SU-DHL-6 (cell line): Measurements from ENCODE around the gene TXNDC11.

Source experiments
- H2AFZ ChIP-seq: fragments of 200-600 bp; sonication (generic); 2 replicates; pipeline ENCODE4 v1.6.1; 2014; ENCODE audit warnings: low read depth, mild to moderate bottlenecking, moderate library complexity, mixed read lengths, antibody characterized with exemption, low read length; ENCODE audit not compliant: severe bottlenecking
- H3F3A ChIP-seq: fragments of 200-600 bp; shearing (Covaris generic); 2 replicates; pipeline ENCODE4 v1.6.0; 2016; ENCODE audit warnings: antibody characterized with exemption, mild to moderate bottlenecking; ENCODE audit not compliant: insufficient read depth
- H3K27ac ChIP-seq: fragments of 200-600 bp; sonication (generic); 2 replicates; pipeline ENCODE4 v1.5.1; 2016; ENCODE audit warnings: low read depth, mild to moderate bottlenecking, low read length, moderate library complexity, mixed read lengths
- H3K27me3 ChIP-seq: fragments of 200-600 bp; sonication (generic), shearing (Covaris generic); 2 replicates; pipeline ENCODE4 v1.6.0; 2014; ENCODE audit warnings: mild to moderate bottlenecking, low read length
- H3K36me3 ChIP-seq: fragments of 200-600 bp; sonication (generic); 2 replicates; pipeline ENCODE4 v1.6.1; 2014; ENCODE audit warnings: mild to moderate bottlenecking, low read length, mixed read lengths
- H3K4me2 ChIP-seq: fragments of 300-600, 200-600 bp; shearing (Covaris generic), sonication (generic); 2 replicates; pipeline ENCODE4 v1.6.0; 2014; ENCODE audit warnings: low read length, low read depth, mild to moderate bottlenecking; ENCODE audit not compliant: poor library complexity, severe bottlenecking
- H3K4me3 ChIP-seq: fragments of 200-600 bp; sonication (generic); 2 replicates; pipeline ENCODE4 v1.5.1; 2014; ENCODE audit warnings: antibody characterized with exemption, low read length, mild to moderate bottlenecking, mixed read lengths; ENCODE audit not compliant: insufficient read depth, poor library complexity, severe bottlenecking
- H3K79me2 ChIP-seq: fragments of 200-600 bp; sonication (generic); 2 replicates; pipeline ENCODE4 v1.6.1; 2014; ENCODE audit warnings: mild to moderate bottlenecking, low read length, moderate library complexity; ENCODE audit not compliant: insufficient read depth
- H3K9ac ChIP-seq: fragments of 200-600 bp; sonication (generic); 2 replicates; pipeline ENCODE4 v1.7.0; 2014; ENCODE audit warnings: mild to moderate bottlenecking, low read length
- H3K9me2 ChIP-seq: fragments of 200-600 bp; sonication (generic); replicated peaks from 2 replicates; pipeline ENCODE4 v1.6.1; 2014; ENCODE audit warnings: low read length; ENCODE audit not compliant: insufficient read depth
- H3K9me3 ChIP-seq: fragments of 200-600 bp; sonication (generic); 2 replicates; pipeline ENCODE4 v1.6.1; 2014; ENCODE audit warnings: low read length, mixed read lengths; ENCODE audit not compliant: insufficient read depth
- H4K20me1 ChIP-seq: fragments of 200-600 bp; sonication (generic); 2 replicates; pipeline ENCODE4 v1.6.1; 2014; ENCODE audit warnings: low read depth, mild to moderate bottlenecking, antibody characterized with exemption, low read length, moderate library complexity, mixed read lengths
- EZH2phosphoT487 ChIP-seq: fragments of 200-600 bp; sonication (generic), shearing (Covaris generic); conservative IDR thresholded peaks from 2 replicates; pipeline ENCODE4 v1.6.1; 2018; ENCODE audit warnings: mild to moderate bottlenecking, antibody characterized with exemption, low read length, moderate library complexity, mixed read lengths
- TF ChIP-seq, protein P1 (sequence below): fragments of 200-600 bp; sonication (generic); IDR thresholded peaks from one replicate; pipeline ENCODE4 v1.5.1; 2017; ENCODE audit warnings: antibody characterized with exemption, mild to moderate bottlenecking, low read length, moderate library complexity; ENCODE audit not compliant: insufficient read depth, poor library complexity, severe bottlenecking

TXNDC11 gene

DNA sequence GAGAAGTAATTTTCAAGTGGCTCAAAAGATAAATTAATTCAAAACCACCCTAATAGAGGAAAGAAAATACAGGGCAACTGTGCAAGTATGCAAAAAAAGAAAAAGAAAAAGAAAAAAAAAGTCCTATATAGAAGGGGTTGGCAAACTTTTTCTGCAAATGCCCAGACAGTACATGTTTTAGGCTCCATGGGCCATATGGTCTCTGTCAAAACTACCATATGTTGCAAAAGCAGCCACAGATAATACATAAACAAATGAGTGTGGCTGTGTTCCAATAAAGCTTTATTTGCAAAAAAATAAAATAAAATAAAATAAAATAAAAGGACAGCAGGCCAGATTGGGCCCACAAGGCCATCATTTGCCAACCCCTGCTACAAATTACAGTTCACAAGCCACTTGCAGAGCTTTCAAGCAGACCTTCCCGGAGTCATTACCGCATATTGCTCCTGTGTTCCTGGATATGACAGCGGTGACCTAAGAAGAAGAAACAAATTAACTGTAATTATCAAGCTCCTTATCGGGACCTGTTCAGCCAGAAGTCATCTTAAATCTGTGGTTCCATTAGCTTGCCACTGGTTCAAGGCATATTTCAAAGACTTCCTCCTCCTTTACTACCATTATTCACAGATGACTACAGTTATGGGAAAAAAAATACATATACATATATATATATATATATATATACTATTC is 38.5 kb upstream of the TXNDC11 start:
- H2AFZ ChIP-seq = no peak overlapping the region
- no peaks in the 10 kb centered on the region for H4K20me1 ChIP-seq
- H3K9me2 ChIP-seq = no peaks in the 10 kb centered on the region
- peak overlapping the region; percentile 67 for H3K9ac ChIP-seq
- peak overlapping the region; percentile 87 for H3K4me2 ChIP-seq
- TF ChIP-seq, protein P1, sequence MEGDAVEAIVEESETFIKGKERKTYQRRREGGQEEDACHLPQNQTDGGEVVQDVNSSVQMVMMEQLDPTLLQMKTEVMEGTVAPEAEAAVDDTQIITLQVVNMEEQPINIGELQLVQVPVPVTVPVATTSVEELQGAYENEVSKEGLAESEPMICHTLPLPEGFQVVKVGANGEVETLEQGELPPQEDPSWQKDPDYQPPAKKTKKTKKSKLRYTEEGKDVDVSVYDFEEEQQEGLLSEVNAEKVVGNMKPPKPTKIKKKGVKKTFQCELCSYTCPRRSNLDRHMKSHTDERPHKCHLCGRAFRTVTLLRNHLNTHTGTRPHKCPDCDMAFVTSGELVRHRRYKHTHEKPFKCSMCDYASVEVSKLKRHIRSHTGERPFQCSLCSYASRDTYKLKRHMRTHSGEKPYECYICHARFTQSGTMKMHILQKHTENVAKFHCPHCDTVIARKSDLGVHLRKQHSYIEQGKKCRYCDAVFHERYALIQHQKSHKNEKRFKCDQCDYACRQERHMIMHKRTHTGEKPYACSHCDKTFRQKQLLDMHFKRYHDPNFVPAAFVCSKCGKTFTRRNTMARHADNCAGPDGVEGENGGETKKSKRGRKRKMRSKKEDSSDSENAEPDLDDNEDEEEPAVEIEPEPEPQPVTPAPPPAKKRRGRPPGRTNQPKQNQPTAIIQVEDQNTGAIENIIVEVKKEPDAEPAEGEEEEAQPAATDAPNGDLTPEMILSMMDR = no peak
- TF ChIP-seq EZH2phosphoT487 = no peak
- H3K79me2 ChIP-seq = peaks cover 67% of the 10 kb centered on the region
- no peaks in the 10 kb centered on the region for H3K9me3 ChIP-seq
- no peak overlapping the region for H3K4me3 ChIP-seq
- H3K36me3 ChIP-seq = peaks cover 25% of the 10 kb centered on the region
- peak overlapping the region; percentile 91 for H3K27ac ChIP-seq
- peaks cover 64% of the 10 kb centered on the region for H3F3A ChIP-seq
- no peaks in the 10 kb centered on the region for H3K27me3 ChIP-seq

DNA sequence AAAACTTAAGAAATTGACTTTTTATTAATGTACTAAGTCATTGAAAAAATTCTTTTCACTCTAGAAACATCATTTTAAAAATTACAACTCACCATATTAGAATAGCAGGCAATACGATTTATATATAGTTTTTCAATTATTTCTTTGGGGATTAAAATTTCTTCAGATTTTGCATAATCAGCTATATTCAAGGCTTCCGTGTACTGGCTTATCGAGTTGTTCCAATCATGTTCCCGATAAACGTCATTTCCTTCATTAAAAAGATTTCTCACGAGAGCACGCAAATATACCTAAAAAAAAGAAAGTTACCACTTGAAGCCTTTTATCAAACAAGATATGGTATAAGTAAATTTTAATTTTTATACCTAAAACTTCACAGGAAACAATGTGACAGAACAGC is 36.4 kb upstream of the TXNDC11 start:
- Histone ChIP-seq H3K27me3 (no peaks in the 10 kb centered on the region), H3F3A (peaks cover 59% of the 10 kb centered on the region), H3K4me2 (no peak overlapping the region), H3K79me2 (peaks cover 49% of the 10 kb centered on the region), H4K20me1 (no peaks in the 10 kb centered on the region), H3K9me3 (no peaks in the 10 kb centered on the region), H2AFZ (no peak overlapping the region), H3K36me3 (peaks cover 36% of the 10 kb centered on the region), H3K27ac (no peak overlapping the region), H3K4me3 (no peak overlapping the region), H3K9ac (no peak overlapping the region), H3K9me2 (no peaks in the 10 kb centered on the region)
- TF ChIP-seq EZH2phosphoT487 = no peak
- TF ChIP-seq, protein P1 = no peak

DNA sequence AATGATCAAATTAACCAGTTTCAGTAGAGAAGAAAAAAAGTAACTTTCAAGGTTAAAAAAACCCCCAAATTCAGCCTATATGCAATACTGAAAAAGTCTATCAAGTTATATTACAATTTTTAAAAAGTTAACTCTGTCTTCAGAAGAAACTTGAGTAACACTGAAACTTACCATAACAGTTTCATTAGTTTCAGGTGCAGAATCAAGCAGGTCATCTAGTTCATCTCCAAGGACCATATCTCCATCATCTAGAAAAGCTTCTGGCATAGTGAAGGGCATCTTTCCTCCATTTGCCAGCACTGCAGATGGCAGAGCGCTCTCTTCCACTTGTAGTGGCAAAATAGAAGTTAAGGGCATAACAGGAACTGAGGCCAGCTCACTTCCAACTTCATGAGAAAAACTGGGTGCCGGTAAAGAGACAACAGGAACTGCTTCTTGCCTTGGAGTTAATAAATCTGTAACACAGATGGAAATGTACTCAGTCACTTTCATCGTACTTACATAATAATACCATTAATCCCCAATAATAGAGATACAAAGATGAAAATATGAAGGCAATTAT is 31.5 kb upstream of the TXNDC11 start:
- H3K27ac ChIP-seq = peak overlapping the region; percentile 64
- H3K9ac ChIP-seq = no peak overlapping the region
- H4K20me1 ChIP-seq = no peaks in the 10 kb centered on the region
- TF ChIP-seq, protein P1 = no peak
- no peak for TF ChIP-seq EZH2phosphoT487
- no peak overlapping the region for H2AFZ ChIP-seq
- no peaks in the 10 kb centered on the region for H3K9me3 ChIP-seq
- no peaks in the 10 kb centered on the region for H3K27me3 ChIP-seq
- peaks cover 55% of the 10 kb centered on the region for H3F3A ChIP-seq
- H3K36me3 ChIP-seq = peaks cover 36% of the 10 kb centered on the region
- H3K79me2 ChIP-seq = peaks cover 4% of the 10 kb centered on the region; the same call in 1 of the 2 replicates
- no peaks in the 10 kb centered on the region for H3K9me2 ChIP-seq
- peak overlapping the region; percentile 48 for H3K4me2 ChIP-seq
- H3K4me3 ChIP-seq = peak overlapping the region; percentile 4
